Activated CD4-positive, alpha-beta T cell treated with anti-CD3 and anti-CD28 coated beads, Interleukin-2, amount 50 U/mL, for 24 hours (primary cell): ENCODE measurements around the gene TRPC4.
"Not testable (repeated sequence)": the region's sequence is repeated elsewhere in the genome, so short reads cannot be mapped to it uniquely, and the experiment has no call there.

ENCODE experiments used
- DNase-seq, 2 donors: peaks; one replicate each; pipeline ENCODE4 v3.0.0-alpha.2; 2020; ENCODE audit warnings: low read depth in 1 of 2, low spot score in 1 of 2

TRPC4 gene

GRCh38 chr13:37833411-37833810, 36.2 kb downstream of the TRPC4 start:
- no peak for DNase-seq

DNA sequence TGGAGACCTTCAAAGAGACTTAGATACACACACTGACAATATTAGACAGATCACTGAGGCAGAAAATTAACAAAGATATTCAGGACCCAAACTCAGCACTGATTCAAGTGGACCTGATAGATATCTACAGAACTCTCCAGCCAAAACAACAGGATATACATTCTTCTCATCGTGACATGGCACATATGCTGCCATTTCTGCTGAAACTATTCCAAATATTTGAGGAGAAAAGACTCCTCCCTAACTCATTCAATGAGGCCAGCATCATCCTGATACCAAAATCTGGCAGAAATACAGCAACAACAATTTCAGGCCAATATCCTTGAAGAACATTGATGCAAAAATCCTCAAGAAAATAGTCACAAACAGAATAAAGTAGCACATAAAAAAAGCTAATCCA, 53.3 kb downstream of the TRPC4 start:
- DNase-seq: no peak

GRCh38 chr13:37811441-37811840, 58.1 kb downstream of the TRPC4 start:
- DNase-seq: no peak

DNA sequence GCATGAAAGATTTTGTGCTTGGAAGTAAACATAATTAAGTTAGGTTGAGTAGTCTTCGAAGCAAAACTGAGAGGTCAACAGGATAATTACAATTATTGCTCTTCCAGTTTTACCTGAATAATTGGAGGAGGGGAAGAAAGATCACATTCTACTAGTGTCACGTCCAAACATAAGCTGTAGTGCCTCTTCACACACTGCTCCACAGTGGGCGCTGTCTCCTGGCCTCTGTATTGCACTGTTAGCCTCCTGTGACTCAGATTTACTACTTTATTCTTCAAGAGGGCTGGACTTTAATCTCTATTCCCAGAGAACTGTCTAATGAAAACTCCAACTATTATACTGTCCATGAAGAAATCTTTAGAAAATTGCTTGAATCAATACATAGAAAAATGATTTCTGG, 62.9 kb downstream of the TRPC4 start:
- DNase-seq: no peak

DNA sequence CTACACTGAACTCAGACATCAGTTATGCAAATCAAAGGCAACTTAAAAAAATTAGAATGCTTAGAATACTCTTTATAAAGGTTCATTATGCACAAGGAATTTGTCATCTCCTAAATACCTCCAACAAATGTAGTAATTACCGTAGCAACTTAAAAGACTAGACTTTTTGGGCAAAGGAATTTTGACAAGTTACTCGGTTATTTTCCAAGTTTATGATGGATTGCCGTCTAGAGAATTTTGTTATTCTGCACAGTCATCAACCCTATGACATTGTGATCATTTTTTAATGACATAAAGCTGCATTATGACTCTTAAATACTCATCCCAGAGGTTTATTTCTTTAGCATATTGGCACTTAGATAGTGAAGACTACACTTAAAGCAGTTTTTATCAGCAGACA, 71.9 kb downstream of the TRPC4 start:
- no peak for DNase-seq

DNA sequence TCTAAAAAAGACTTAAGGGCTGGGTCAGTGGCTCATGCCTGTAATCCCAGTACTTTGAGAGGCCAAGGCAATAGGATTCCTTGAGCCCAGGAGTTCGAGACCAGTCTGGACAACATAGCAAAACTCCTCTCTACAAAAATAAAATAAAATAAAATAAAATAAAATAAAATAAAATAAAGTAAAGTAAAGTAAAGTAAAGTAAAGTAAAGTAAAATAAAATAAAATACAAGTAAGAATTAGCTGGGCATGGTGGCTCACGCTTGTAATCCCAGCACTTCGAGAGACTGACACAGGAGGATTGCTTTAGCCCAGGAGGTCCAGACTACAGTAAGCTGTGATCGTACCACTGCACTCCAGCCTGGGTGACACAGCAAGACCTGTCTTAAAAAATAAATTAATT, 72.8 kb downstream of the TRPC4 start:
- not testable (repeated sequence) for DNase-seq

- DNase-seq: no peak
These were observed 74.2 kb downstream of the TRPC4 start for GRCh38 chr13:37795326-37795725.

DNA sequence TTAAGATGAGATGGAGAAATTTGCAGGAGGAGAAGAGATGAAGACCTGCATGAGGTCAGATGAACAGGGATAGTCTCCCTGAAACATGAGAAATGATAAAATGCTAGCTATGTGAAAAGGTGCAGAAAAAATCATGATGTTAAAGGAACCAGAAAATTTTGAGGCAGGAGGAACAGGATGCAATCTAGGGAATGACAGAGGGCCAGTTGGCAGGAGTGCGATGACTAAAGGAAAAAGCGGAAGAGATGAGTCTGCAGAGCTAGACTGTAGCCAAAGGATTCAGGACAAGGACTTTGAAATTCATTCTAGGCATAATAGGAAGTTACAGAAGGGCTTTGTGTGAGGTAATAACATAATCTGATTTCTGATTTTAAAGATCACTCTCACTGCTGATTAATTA, 77.9 kb downstream of the TRPC4 start:
- no peak for DNase-seq

DNA sequence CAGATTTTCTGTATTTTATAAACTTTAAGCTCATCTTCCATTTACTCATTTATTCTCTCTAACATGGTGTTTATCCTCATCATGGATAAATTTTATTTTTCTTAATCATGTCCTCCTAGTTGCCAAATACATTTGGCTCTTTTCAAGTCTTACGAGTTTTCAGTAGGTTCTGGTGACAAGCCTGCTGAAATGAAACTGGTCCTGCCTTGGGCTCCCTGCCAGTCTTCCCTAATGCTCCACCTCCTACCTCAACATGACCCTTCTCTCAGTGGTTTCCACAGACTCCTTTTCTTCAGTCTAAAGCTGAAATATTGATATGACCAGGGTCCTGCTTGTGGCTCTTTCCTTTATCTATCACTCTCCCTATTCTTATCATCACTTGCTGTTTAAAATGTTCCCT, 81.2 kb downstream of the TRPC4 start:
- no peak for DNase-seq

DNA sequence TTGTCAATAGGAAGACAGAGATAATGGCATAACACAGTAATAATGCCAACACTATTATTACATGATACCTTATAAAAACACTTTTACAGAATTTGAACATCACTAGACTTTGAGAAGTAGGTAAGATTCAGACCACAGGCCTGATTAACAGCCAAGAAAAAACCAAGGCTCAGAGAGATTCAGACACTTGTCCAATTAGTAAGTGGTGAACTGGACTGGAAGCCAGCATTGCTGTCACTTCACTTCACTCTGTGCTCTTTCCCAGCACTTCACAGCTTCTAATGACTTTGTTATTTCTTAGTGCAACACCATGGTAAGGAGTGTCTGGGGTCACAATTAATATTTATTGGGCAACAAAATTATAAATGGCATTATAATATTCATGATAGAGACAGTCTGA, 91.9 kb downstream of the TRPC4 start:
- no peak for DNase-seq

GRCh38 chr13:37775871-37776270, 93.7 kb downstream of the TRPC4 start:
- DNase-seq: no peak

DNA sequence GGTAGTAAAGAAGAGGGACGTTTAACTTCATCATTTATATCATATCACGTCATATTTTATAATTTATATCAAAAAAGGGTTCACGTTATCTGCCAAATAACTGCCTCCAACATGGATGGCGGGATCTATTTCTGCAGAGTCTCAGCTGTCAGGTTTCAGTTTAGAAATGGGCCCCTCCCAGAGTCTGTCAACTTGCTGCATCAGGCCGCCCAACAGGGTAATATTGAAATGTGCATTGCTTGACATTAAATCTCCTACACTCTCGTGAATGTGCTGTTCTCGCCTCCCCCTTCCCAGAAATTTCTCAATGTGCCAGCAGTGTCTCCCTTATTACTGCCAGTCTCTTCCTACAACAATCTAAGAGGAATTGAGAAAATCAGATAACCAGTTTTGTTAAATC, 96.9 kb downstream of the TRPC4 start:
- DNase-seq: no peak

- DNase-seq: no peak
These were observed 100.0 kb downstream of the TRPC4 start for GRCh38 chr13:37769545-37769944.

DNA sequence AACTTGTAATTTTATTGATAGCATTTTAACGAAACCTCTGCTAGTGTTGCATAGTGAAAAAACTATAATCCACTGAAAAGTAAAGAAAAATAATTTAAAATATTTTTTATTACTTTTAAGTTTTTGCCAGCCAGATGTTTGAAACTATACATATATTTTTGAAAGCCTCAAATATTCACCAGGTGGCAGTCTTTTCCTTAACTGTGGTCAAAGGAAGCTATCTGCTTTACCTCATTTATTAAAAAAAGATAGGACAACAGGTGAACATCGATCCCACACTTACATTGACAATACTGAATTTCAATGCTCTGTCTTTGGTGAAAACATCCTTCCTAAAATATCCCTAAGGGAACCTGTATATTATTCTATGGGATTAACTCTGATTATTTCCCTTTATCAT, 100.5 kb downstream of the TRPC4 start:
- DNase-seq: no peak

GRCh38 chr13:37766502-37766901, 103.1 kb downstream of the TRPC4 start:
- no peak for DNase-seq

- DNase-seq: no peak
These were observed 114.2 kb downstream of the TRPC4 start for GRCh38 chr13:37755349-37755748.

GRCh38 chr13:37753776-37754175, 115.8 kb downstream of the TRPC4 start:
- DNase-seq: no peak

DNA sequence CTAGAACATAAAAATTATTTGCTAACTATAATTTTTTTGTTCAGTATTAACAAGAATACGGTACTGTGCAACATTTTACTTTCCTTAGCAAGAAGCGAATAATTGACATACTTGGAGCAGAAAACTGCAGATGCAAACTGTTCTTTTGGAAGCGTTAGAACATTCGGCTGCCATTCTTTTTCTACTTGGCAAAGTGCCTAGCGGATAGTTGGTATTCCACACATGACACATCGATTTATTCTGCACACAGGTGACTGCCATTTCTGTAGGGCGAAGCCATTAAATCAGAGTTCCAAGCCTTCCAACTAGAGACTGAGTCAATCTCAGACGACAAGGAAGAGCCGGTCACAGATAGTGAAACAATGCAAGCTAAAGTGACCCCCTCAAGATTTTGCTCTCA, 117.4 kb downstream of the TRPC4 start:
- DNase-seq: no peak

GRCh38 chr13:37751025-37751424, 118.5 kb downstream of the TRPC4 start:
- no peak for DNase-seq

- DNase-seq: no peak
These were observed 120.7 kb downstream of the TRPC4 start for GRCh38 chr13:37748913-37749312.

GRCh38 chr13:37747071-37747612, 122.4 kb downstream of the TRPC4 start:
- no peak for DNase-seq

DNA sequence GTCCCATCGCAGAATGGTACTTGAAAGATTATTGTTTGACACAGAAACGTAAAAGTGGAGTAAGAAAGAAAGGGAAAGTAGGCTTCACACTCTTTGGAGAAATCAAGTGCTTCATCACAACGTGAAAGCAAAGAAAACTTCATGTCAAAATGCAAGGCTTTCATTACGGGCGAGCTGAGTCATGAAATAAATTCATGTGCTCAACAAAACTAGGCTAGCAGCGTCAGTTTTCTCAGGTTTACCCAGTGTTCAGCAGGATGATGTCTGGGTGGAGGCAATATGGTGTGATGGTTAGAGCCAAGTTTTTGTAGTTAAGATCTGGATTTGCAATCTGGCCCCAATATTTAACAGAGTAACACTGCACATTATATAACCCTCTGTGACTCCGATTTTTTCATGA, 128.0 kb downstream of the TRPC4 start:
- no peak for DNase-seq

- no peak for DNase-seq
These were observed 133.5 kb downstream of the TRPC4 start for GRCh38 chr13:37736045-37736444.

DNA sequence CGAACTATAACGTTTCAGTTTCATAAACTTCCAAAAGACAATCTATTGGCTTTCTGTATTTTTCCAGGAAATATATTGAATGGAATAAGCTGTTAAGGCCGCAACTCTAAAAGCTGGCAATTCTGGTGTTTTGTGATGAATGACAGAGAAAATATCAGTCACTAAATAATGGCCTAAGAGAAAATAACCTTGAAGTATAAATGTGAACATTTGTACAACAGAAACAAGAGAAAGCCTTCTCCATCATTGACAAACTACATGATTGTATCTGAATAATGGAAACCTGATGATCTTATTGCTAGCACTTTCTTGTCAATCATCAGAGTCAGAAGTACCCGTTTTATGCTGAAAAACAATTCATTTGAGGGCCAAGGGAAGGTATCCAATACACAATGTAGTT, 134.3 kb downstream of the TRPC4 start:
- DNase-seq: no peak
